ENCODE results near the gene DDX51. TPM values are rescaled to one million over a fixed set of nuclear protein-coding genes. Genes with fewer than 3 reads are reported as not detected.

DDX51 gene
- total RNA-seq, 1 experiment from 2014 or later: 29.3 TPM

DNA sequence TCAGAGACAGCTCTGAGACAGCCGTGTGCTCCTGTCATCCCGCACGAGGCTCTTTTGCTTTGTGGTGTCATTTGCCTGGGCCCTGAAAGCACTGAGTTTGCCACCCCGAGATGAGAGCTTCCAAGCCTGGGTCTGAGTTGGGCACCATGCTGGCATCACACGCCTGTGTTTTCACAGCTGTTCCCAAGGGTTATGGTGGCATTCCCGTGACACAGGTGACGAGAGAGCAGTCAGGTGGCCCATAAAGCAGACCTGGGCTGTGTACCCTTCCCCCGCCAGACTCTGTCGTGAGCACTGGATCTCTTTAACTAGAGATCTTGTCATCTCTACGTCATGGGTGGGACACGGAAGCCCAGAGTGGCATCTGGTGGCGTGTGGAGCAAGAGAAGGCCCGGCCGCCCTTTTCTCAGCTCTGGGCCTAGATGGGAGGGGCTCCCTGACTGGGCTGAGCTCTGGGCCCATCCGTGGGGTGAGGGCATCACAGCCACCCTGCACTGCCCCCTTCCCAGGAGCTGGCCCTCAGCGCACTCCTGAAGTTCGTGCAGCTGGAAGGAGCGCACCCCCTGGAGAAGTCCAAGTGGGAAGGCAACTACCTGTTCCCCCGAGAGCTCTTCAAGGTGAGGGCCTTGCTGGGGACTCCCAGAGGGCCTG, 2.8 kb upstream of the DDX51 start:
- H3K4me1 ChIP-seq (ENCODE audit: control insufficient read depth, insufficient read depth, low read length): peaks cover 10% of the 10 kb centered on the region; the same call in 1 of the 2 replicates
- ChIA-PET CTCF (no interaction called here), POLR2A (interaction anchor here (0.7 kb wide), 1 partner anchor 16 kb away, joined by 3 read pairs; no protein-coding TSS in a partner anchor)
- in situ Hi-C loops (cut with HindIII; ENCODE audit: low pct_unique_long_range_greater_than_20kb, low sequenced_read_pairs): no loop called here
- BruUV-seq (replicated peaks): no TSS peak
- no peaks in the 10 kb centered on the region for H3K36me3 ChIP-seq (ENCODE audit: control insufficient read depth, insufficient read depth, low read length)
- intact Hi-C loops (cut with micrococcal nuclease; ENCODE audit: unreplicated experiment): no loop called here
- TF ChIP-seq SIN3A (IDR thresholded peaks at IDR 0.05; ENCODE audit: borderline replicate concordance, insufficient read depth, low read depth, low read length) (no peak), POLR2AphosphoS5 (IDR thresholded peaks at IDR 0.05; ENCODE audit: low read depth, low read length) (no peak), TCF7L2 (IDR thresholded peaks at IDR 0.05; ENCODE audit: low read depth, low read length) (no peak), CTCF (IDR thresholded peaks at IDR 0.05) (no peak)
- TF ChIP-seq, protein P1, sequence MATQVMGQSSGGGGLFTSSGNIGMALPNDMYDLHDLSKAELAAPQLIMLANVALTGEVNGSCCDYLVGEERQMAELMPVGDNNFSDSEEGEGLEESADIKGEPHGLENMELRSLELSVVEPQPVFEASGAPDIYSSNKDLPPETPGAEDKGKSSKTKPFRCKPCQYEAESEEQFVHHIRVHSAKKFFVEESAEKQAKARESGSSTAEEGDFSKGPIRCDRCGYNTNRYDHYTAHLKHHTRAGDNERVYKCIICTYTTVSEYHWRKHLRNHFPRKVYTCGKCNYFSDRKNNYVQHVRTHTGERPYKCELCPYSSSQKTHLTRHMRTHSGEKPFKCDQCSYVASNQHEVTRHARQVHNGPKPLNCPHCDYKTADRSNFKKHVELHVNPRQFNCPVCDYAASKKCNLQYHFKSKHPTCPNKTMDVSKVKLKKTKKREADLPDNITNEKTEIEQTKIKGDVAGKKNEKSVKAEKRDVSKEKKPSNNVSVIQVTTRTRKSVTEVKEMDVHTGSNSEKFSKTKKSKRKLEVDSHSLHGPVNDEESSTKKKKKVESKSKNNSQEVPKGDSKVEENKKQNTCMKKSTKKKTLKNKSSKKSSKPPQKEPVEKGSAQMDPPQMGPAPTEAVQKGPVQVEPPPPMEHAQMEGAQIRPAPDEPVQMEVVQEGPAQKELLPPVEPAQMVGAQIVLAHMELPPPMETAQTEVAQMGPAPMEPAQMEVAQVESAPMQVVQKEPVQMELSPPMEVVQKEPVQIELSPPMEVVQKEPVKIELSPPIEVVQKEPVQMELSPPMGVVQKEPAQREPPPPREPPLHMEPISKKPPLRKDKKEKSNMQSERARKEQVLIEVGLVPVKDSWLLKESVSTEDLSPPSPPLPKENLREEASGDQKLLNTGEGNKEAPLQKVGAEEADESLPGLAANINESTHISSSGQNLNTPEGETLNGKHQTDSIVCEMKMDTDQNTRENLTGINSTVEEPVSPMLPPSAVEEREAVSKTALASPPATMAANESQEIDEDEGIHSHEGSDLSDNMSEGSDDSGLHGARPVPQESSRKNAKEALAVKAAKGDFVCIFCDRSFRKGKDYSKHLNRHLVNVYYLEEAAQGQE (IDR thresholded peaks at IDR 0.05; ENCODE audit: insufficient read depth in 1 of 2, low read depth in 2 of 2, low read length in 1 of 2): no peak
- no peaks in the 10 kb centered on the region for H3K9me3 ChIP-seq (ENCODE audit: control insufficient read depth, insufficient read depth, low read depth, low read length)
- ATAC-seq (no peak), DNase-seq (ENCODE audit: low read depth, low spot score) (no peak)
- no peaks in the 10 kb centered on the region for H3K27me3 ChIP-seq (ENCODE audit: control insufficient read depth, insufficient read depth, low read length)
- H3K4me3 ChIP-seq (ENCODE audit: low read depth in 2 of 2, low read length in 2 of 2): no peak overlapping the region
- no peak overlapping the region for H3K27ac ChIP-seq (ENCODE audit: low read length)

DNA sequence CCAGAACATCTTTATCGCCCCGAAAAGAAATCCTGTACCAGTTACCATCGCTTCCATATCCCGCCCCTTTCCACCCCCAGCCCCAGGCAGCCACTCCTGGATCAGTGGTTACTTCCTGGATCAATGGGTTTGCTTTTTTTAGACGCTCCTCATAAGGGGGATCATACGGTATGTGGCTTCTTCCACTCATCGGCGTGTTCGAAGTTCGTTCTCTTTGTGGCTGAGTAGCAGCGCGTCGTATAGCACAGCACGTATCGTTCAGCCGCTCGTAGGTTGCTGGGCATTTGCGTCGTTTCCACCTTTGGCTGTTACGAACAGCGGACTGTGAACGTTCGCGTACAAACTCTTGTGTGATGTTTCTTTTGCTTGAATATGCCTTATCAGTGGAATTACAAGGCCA, 2.0 kb upstream of the DDX51 start:
- intact Hi-C loops (cut with micrococcal nuclease; ENCODE audit: unreplicated experiment): no loop called here
- Histone ChIP-seq H3K36me3 (ENCODE audit: control insufficient read depth, insufficient read depth, low read length) (0 out of 2 replicates have a peak, but pooled peaks cover 5% of the 10 kb centered on the region), H3K4me1 (ENCODE audit: control insufficient read depth, insufficient read depth, low read length) (peaks cover 10% of the 10 kb centered on the region; the same call in 1 of the 2 replicates), H3K27ac (ENCODE audit: low read length) (no peak overlapping the region), H3K4me3 (ENCODE audit: low read depth in 2 of 2, low read length in 2 of 2) (no peak overlapping the region), H3K9me3 (ENCODE audit: control insufficient read depth, insufficient read depth, low read depth, low read length) (no peaks in the 10 kb centered on the region), H3K27me3 (ENCODE audit: control insufficient read depth, insufficient read depth, low read length) (no peaks in the 10 kb centered on the region)
- ATAC-seq (no peak), DNase-seq (ENCODE audit: low read depth, low spot score) (no peak)
- TF ChIP-seq, protein P1 (IDR thresholded peaks at IDR 0.05; ENCODE audit: insufficient read depth in 1 of 2, low read depth in 2 of 2, low read length in 1 of 2): no peak
- TF ChIP-seq SIN3A (IDR thresholded peaks at IDR 0.05; ENCODE audit: borderline replicate concordance, insufficient read depth, low read depth, low read length) (no peak), POLR2AphosphoS5 (IDR thresholded peaks at IDR 0.05; ENCODE audit: low read depth, low read length) (no peak), CTCF (IDR thresholded peaks at IDR 0.05) (no peak), TCF7L2 (IDR thresholded peaks at IDR 0.05; ENCODE audit: low read depth, low read length) (no peak)
- no TSS peak for BruUV-seq (replicated peaks)
- in situ Hi-C loops (cut with HindIII; ENCODE audit: low pct_unique_long_range_greater_than_20kb, low sequenced_read_pairs): no loop called here
- CTCF ChIA-PET: no interaction called here
- POLR2A ChIA-PET: interaction anchor here (0.5 kb wide), 1 partner anchor 297 kb away, joined by 7 read pairs; no protein-coding TSS in a partner anchor

All from Panc1 (cell line).